Measurements from ENCODE around the gene SYNRG. TPM values are rescaled to one million over a fixed set of nuclear protein-coding genes. Genes with fewer than 3 reads are reported as not detected.
A peak's percentile ranks its signal among the peaks of the same experiment; 100 is the strongest.

SYNRG gene
- total RNA-seq, 1 donor from 2014 or later, result 49.5 TPM

- no peak for DNase-seq (ENCODE audit: low spot score)
- H3K27me3 Mint-ChIP-seq (ENCODE audit: unreplicated experiment), result peaks cover 4% of the 10 kb centered on the region
- no peak overlapping the region for H3K27ac Mint-ChIP-seq (ENCODE audit: unreplicated experiment)
- no peak for TF ChIP-seq CTCF (IDR thresholded peaks at IDR 0.05; ENCODE audit: unreplicated experiment)
- H3K36me3 Mint-ChIP-seq (ENCODE audit: low read depth, unreplicated experiment), result no peaks in the 10 kb centered on the region
- H3K4me3 Mint-ChIP-seq (ENCODE audit: unreplicated experiment), result no peak overlapping the region
- H3K9me3 Mint-ChIP-seq (ENCODE audit: unreplicated experiment), result no peaks in the 10 kb centered on the region
- peaks cover 16% of the 10 kb centered on the region for H3K4me1 Mint-ChIP-seq (ENCODE audit: unreplicated experiment)
Measured at GRCh38 chr17:37648555-37648954, 39.3 kb upstream of the SYNRG start.

- Mint-ChIP-seq H3K27ac (ENCODE audit: unreplicated experiment) (no peak overlapping the region), H3K36me3 (ENCODE audit: low read depth, unreplicated experiment) (no peaks in the 10 kb centered on the region), H3K9me3 (ENCODE audit: unreplicated experiment) (no peaks in the 10 kb centered on the region), H3K27me3 (ENCODE audit: unreplicated experiment) (peaks cover 4% of the 10 kb centered on the region), H3K4me1 (ENCODE audit: unreplicated experiment) (peaks cover 17% of the 10 kb centered on the region), H3K4me3 (ENCODE audit: unreplicated experiment) (no peak overlapping the region)
- DNase-seq (ENCODE audit: low spot score), result no peak
- no peak for TF ChIP-seq CTCF (IDR thresholded peaks at IDR 0.05; ENCODE audit: unreplicated experiment)
Measured at GRCh38 chr17:37647856-37648255, 38.6 kb upstream of the SYNRG start.

- Mint-ChIP-seq H3K27ac (ENCODE audit: unreplicated experiment) (no peak overlapping the region), H3K36me3 (ENCODE audit: low read depth, unreplicated experiment) (peaks cover 6% of the 10 kb centered on the region), H3K4me3 (ENCODE audit: unreplicated experiment) (peak overlapping the region; percentile 97), H3K9me3 (ENCODE audit: unreplicated experiment) (no peaks in the 10 kb centered on the region), H3K4me1 (ENCODE audit: unreplicated experiment) (peaks cover 29% of the 10 kb centered on the region), H3K27me3 (ENCODE audit: unreplicated experiment) (peaks cover 4% of the 10 kb centered on the region)
- DNase-seq (ENCODE audit: low spot score), result no peak
- TF ChIP-seq CTCF (IDR thresholded peaks at IDR 0.05; ENCODE audit: unreplicated experiment), result no peak
Measured at GRCh38 chr17:37643869-37644268, 34.7 kb upstream of the SYNRG start.

DNA sequence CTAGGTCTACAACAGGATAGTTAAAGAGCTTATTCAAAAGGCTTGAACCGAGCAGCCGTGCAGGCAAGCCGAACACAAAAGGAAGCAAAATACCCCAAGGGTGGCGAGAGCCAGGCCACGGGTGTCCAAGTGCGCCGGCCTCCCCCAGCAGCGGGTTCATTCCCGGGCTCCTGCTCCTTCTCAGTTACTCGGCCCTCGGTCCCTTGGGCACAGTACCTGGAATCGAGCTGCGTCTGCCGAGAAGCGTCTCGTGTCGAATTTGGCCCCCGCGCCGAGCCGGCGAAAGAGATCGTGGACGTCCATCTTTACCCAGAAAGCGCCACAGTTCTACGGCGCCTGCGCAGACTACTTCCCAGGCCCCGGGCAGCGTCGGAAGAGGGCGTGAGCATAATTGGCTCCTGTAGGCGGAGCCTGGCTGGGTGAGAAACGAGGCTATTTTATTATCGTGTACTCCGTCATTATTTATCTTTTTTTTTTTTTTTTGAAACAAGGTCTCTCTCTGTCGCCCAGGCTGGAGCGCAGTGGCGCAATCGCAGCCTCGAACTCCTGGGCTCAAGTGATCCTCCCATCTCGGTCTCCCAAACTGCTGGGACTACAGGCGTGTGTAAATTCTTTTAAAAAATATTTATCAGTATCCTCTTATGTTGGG lies 34.0 kb upstream of the SYNRG start, which contains the start of gene DDX52:
Gene DDX52 (minus strand): TSS at position 329 of the 649 bp plus-strand sequence. CDS start 26 bp downstream, at position 303.
- peak within 1 kb of the TSS; percentile 97 for H3K4me3 Mint-ChIP-seq (ENCODE audit: unreplicated experiment)
- no peak for TF ChIP-seq CTCF (IDR thresholded peaks at IDR 0.05; ENCODE audit: unreplicated experiment)

GRCh38 chr17:37642681-37643080 lies 33.5 kb upstream of the SYNRG start:
- peak overlapping the region; percentile 93 for H3K27ac Mint-ChIP-seq (ENCODE audit: unreplicated experiment)
- peaks cover 2% of the 10 kb centered on the region for H3K27me3 Mint-ChIP-seq (ENCODE audit: unreplicated experiment)
- H3K4me3 Mint-ChIP-seq (ENCODE audit: unreplicated experiment), result peak overlapping the region; percentile 97
- no peaks in the 10 kb centered on the region for H3K9me3 Mint-ChIP-seq (ENCODE audit: unreplicated experiment)
- TF ChIP-seq CTCF (IDR thresholded peaks at IDR 0.05; ENCODE audit: unreplicated experiment), result no peak
- H3K4me1 Mint-ChIP-seq (ENCODE audit: unreplicated experiment), result peaks cover 18% of the 10 kb centered on the region
- no peak for DNase-seq (ENCODE audit: low spot score)
- H3K36me3 Mint-ChIP-seq (ENCODE audit: low read depth, unreplicated experiment), result peaks cover 6% of the 10 kb centered on the region

More for the DNA sequence above, 34.0 kb upstream of the SYNRG start, which contains the start of gene DDX52:
- H3K4me1 Mint-ChIP-seq (ENCODE audit: unreplicated experiment), result peaks cover 22% of the 10 kb centered on the region
- H3K9me3 Mint-ChIP-seq (ENCODE audit: unreplicated experiment), result no peaks in the 10 kb centered on the region
- peak within 1 kb of the TSS; percentile 93 for H3K27ac Mint-ChIP-seq (ENCODE audit: unreplicated experiment)
- peak; percentile 82 for DNase-seq (ENCODE audit: low spot score)
- H3K27me3 Mint-ChIP-seq (ENCODE audit: unreplicated experiment), result peaks cover 4% of the 10 kb centered on the region
- H3K36me3 Mint-ChIP-seq (ENCODE audit: low read depth, unreplicated experiment), result peaks cover 6% of the 10 kb centered on the region
